ENCODE data around the gene GNB1.

GNB1 gene

GRCh38 chr1:1922702-1922955 is 31.7 kb upstream of the GNB1 start:
- DNase-seq, result no peak

- DNase-seq, result no peak
Measured at GRCh38 chr1:1921901-1922701, 31.2 kb upstream of the GNB1 start.

- no peak for DNase-seq
Measured at GRCh38 chr1:1921459-1921862, 30.6 kb upstream of the GNB1 start.

GRCh38 chr1:1920608-1921458 is 29.9 kb upstream of the GNB1 start:
- DNase-seq, result no peak

DNA sequence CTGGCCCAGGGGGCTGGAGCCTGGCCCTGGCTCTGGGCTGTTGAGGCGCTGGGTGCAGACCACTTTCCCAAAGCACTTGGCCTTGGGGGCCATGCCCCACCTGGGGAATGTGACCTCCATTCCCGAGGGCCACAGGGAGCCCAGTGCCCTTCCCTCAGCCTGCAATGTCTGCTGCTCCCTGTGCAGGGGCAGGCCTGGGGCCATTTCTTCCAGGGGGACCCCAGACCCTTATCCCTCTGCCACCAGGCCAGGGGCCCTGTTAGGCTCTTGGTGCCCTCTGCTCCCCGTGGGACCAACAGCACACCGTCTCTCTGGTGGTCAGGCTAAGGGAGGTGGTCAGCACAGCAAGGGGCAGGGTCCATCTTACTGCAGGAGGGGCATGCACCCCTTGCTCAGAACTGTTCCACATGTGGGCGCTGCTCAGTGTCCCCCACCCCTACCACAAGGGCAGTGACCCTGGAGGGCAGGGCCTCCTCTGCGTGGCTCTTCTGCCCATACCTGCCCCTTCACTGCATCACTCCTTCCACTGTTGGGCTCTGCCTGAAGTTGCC is 29.2 kb upstream of the GNB1 start:
- DNase-seq, result no peak

- DNase-seq, result peak; percentile 95 to 98
Measured at GRCh38 chr1:1919304-1920056, 28.6 kb upstream of the GNB1 start.

DNA sequence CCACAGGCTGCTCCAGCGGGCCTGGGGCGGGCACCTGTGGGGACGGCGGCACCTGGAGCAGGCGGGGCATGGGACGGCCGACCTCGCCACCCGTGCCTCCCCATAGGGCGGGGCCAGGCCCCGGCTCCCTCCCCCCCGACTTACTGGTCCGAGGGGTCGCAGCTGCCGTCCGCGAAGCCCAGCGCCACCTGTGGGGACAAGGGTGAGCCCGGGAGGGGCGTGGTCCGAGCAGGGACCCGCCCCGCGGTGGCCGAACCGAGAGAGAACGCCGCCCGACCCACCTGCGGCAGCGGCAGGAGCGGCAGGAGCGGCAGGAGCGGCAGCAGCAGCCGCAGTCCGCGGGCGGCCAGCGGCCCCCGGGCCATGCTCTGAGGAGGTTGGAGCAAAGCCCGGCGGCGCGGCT is 28.0 kb upstream of the GNB1 start, which contains the start of gene TMEM52:
Gene TMEM52, minus strand, starts transcription at position 379 of the 403 bp plus-strand sequence. Its CDS starts 14 bp downstream, at position 365.
- DNase-seq, result no peak

DNA sequence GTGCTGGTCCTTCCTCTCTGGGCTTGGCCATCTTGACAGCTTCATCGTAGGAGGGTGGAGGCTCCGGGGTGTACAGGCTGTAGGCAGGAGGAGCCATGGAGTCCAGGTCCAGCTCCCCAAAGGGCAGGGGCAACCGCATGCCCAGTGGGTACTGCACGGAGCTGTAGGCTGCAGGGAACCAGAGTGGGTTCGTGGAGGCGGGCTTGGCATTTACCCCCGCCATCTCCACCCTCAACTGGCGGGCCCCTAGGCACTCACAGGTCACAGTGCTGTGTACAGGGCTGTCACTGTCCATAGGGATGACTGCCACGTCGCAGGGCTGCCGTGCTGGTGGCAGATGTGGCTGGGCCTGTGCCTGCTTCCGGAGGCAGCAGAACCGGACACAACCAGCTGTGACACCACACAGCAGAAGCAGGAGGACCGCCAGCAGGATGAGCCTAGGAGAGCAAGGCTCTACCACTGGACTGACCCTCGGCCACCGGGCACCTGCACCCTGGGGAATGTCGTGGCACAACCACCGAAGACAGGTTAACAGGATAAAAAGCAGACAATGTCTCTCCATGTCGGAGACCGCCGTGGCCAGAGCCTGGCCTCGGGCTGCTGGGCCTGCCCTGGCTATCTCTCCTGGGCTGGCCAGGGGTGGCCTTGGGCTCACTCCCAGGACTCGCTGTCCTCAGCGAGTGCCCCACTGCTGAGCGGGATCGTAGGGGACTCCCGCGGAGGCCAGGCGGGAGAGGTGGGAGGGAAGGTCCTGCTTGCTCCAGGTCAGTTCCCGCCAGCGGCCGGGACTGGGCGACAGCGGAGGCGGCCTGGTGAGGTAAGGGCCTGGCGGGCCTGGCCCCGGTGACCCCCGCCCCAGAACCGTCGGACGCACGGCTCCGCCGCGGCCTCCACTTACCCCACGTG is 27.4 kb upstream of the GNB1 start:
- no peak for DNase-seq

GRCh38 chr1:1917304-1917976 is 26.6 kb upstream of the GNB1 start:
- DNase-seq, result no peak

DNA sequence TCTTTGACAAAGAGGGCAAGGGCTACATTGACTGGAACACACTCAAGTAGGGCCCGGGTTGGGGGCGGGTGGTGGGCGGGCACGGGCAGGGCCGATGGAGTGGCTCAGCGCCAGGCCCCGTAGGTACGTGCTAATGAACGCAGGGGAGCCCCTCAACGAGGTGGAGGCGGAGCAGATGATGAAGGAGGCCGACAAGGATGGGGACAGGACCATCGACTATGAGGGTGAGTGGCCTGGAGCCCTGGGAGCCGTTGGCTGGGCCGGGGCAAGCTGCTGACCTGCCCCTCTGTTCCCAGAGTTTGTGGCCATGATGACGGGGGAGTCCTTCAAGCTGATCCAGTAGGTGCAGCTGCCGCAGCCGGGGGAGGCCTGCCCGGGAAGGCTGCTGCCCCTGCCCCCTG is 26.0 kb upstream of the GNB1 start:
- DNase-seq, result no peak

- no peak for DNase-seq
Measured at GRCh38 chr1:1915911-1916840, 25.3 kb upstream of the GNB1 start.

DNA sequence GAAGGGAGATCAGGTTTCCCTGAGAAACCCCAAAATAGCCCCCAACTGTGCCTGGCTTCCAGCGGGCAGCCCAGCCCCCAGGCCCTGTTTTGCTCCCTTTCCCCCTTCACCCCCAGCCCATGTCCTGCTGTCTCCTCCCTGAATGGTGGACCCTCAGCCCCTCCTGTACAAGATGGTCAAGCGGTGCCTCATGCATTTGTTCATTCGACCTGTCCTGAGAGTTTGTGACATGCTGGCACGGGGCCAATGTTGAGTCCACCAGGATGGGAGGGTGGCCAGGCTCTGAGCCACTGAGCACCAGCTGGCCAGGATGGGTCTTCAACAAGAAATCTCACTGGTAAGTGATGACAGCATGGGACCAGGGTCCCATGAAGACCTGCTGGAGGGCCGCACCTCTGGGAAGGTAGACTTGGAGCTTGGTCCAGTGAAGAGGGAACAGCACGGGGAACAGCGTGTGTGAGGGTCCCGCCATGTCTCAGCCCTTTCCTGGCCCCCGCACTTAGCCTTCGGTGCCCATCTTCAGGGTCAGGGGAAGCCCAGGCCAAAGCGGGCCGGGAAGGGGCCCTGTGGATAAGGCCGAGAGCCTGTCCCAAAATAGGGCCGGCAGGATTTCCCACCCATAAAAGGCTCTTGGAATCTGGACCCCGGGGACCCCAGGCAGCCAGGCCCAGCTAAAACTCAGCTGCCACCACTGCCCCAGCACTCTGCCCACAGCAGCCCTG is 24.2 kb upstream of the GNB1 start, which contains the start of gene CALML6:
Gene CALML6, plus strand, starts transcription at position 290 of the 722 bp plus-strand sequence. Its CDS starts 21 bp downstream, at position 311.
- no peak for DNase-seq

DNA sequence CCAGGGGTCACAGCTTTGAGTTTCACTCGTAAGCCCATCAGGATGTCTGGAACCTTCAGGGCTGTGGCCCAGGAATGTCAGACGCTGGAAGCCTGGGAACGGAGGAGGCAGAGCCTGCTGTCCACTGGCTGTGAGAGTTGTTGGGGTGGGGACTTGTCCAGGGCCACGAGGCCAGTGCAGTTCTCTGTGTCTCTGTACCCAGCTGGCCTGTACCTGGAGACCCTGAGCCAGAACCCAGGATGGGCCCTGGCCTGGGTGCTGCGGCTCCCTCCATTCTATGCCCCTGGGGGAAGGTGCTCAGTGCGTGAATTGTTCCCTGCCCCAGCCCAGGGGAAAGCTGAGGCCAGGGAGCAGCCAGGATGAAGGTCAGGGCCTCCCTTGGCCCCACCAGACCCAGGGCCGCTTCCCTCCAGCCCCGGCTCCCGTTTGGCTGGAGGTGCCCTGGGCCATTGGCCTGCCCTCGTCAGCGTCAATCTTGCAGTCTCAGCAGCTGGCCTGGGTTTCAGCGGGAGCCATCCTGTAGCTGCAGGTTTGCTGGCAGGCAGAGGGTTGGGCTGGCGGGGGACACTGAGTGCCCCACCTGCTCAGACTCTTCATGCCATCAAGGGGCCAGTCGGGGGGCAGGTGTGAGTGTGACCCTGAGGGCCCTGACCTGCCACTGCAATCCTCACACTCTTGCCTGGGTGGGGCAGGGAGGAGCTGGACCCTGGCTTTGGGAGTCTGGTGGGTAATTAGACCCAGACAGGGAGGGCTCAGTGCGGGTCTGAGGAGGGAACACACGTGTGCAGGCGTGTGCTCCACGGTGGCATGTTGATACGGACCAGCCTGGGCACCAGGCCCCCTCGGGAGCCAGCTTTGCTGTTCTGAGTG is 23.4 kb upstream of the GNB1 start:
- no peak for DNase-seq

GRCh38 chr1:1911350-1912041 is 20.6 kb upstream of the GNB1 start:
- no peak for DNase-seq

DNA sequence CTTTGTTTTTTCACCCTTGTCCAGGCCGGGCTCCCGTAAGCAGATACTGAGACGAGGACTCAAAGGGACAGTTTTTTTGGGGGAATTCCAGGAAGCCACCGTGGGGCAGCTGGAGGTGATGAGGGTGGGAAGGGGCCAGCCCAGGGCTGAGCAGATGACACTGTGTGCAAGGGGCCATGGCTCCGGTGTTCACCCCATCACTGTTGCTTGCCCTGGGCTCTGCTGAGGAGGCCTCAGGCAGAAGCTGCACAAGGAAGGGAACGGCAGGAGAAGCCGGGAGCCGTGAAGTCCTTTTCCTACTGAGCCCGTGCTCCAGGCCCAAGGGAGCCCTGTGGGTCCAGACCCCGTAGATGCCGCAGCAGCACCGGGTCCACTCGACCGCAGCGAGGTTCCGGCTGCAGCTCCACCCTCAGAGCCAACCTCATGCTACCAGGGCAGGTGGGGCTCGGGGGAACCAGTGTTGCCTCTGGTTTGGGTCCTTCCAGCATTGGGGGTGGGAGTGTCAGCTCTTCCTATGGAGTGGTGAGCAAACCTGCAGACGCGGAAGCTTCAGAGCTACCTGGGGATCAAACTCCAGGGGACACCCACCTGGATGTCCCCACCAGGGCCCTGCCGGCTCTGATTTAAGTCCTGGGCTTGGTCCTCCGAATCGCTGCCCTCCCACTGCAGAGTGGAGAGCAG is 19.9 kb upstream of the GNB1 start:
- DNase-seq, result no peak

DNA sequence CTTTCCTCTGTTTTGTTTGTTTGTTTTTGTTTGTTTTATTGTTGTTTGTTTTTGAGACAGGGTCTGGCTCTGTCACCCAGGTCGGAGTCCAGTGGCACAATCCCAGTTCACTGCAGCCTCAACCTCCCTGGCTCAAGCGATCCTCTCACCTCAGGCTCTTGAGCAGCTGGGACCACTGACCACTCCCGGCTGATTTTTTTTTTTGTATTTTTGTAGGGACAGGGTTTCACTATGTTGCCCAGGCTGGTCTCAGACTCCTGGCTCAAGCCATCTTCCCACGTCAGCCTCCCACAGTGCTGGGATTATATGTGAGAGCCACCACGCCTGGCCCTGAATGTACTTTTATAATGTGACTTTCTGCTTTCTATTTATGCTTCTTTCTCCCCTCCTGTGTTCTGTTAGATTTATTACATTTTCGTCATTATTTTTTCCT is 19.2 kb upstream of the GNB1 start:
- DNase-seq, result no peak

DNA sequence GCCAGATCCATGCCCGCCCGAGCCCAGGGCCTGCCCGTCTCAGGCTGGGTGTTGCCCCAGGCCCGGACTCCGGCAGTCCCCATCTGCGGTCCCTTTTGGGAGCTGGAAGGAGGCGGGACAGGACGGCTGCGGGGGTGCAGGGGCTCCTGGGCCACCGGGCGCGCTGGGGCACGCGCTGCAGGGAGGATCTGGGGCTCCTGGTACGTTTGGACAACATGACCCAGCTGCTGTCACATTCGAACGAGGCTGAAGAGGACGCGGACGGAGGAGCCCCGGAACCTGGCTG is 17.6 kb upstream of the GNB1 start:
- DNase-seq, result no peak

Data from NCI-H2081 (cell line).